H9 (cell line): ENCODE data around the gene BLOC1S3. TPM values are rescaled to one million over a fixed set of nuclear protein-coding genes. Genes with fewer than 3 reads are reported as not detected.

ENCODE experiments used
- DNase-seq: peaks from one replicate; pipeline ENCODE4 v3.0.0-alpha.2; 2017
- H2AFZ ChIP-seq: one replicate; pipeline ENCODE4 v1.6.1; 2013; ENCODE audit warnings: mild to moderate bottlenecking, low read length, control low read depth, moderate library complexity
- H2AK5ac ChIP-seq: 2 replicates; pipeline ENCODE4 v1.6.1; 2013; ENCODE audit warnings: low read length, control low read depth, mixed read lengths; ENCODE audit not compliant: insufficient read length
- H2BK120ac ChIP-seq: one replicate; pipeline ENCODE4 v1.6.1; 2013; ENCODE audit warnings: low read depth, mild to moderate bottlenecking, low read length, control low read depth, inconsistent platforms; ENCODE audit not compliant: poor library complexity, severe bottlenecking
- H2BK12ac ChIP-seq: 2 replicates; pipeline ENCODE4 v1.6.1; 2013; ENCODE audit warnings: low read length, control low read depth, mixed read lengths, low read depth; ENCODE audit not compliant: insufficient read length
- H2BK15ac ChIP-seq: 2 replicates; pipeline ENCODE4 v1.6.1; 2013; ENCODE audit warnings: low read depth, low read length, control low read depth
- H2BK20ac ChIP-seq: one replicate; pipeline ENCODE4 v1.6.1; 2013; ENCODE audit warnings: low read depth, mild to moderate bottlenecking, low read length, control low read depth, inconsistent platforms; ENCODE audit not compliant: poor library complexity, severe bottlenecking
- H2BK5ac ChIP-seq: 2 replicates; pipeline ENCODE4 v1.6.1; 2013; ENCODE audit warnings: low read length, control low read depth, mixed read lengths; ENCODE audit not compliant: insufficient read length
- H3K14ac ChIP-seq: 2 replicates; pipeline ENCODE4 v1.6.1; 2013; ENCODE audit warnings: low read length, control low read depth; ENCODE audit not compliant: insufficient read depth
- H3K18ac ChIP-seq: 2 replicates; pipeline ENCODE4 v1.6.1; 2013; ENCODE audit warnings: low read depth, mild to moderate bottlenecking, mixed read lengths, low read length, control low read depth; ENCODE audit not compliant: insufficient read length
- H3K23ac ChIP-seq: 2 replicates; pipeline ENCODE4 v1.6.1; 2013; ENCODE audit warnings: low read length, control low read depth, mixed read lengths, low read depth; ENCODE audit not compliant: insufficient read length
- H3K23me2 ChIP-seq: 2 replicates; pipeline ENCODE4 v1.6.1; 2013; ENCODE audit warnings: low read depth, mild to moderate bottlenecking, mixed read lengths, low read length, control low read depth; ENCODE audit not compliant: insufficient read length, poor library complexity, severe bottlenecking
- H3K27ac ChIP-seq: 2 replicates; pipeline ENCODE4 v1.5.1; 2013; ENCODE audit warnings: low read length, control low read depth, mixed read lengths, low read depth; ENCODE audit not compliant: insufficient read length
- H3K27me3 ChIP-seq: 2 replicates; pipeline ENCODE4 v1.6.1; 2013; ENCODE audit warnings: low read length, control low read depth, inconsistent platforms; ENCODE audit not compliant: insufficient read depth
- H3K4ac ChIP-seq: 2 replicates; pipeline ENCODE4 v1.6.1; 2013; ENCODE audit warnings: low read depth, mild to moderate bottlenecking, control low read depth, inconsistent platforms, low read length, moderate library complexity
- H3K4me1 ChIP-seq: 2 replicates; pipeline ENCODE4 v1.6.1; 2013; ENCODE audit warnings: low read length, control low read depth, inconsistent platforms; ENCODE audit not compliant: insufficient read depth
- H3K4me2 ChIP-seq: 2 replicates; pipeline ENCODE4 v1.6.1; 2013; ENCODE audit warnings: low read length, control low read depth, mixed read lengths; ENCODE audit not compliant: insufficient read length, insufficient read depth
- H3K56ac ChIP-seq: 2 replicates; pipeline ENCODE4 v1.6.1; 2013; ENCODE audit warnings: low read depth, mild to moderate bottlenecking, mixed read lengths, low read length, control low read depth; ENCODE audit not compliant: insufficient read length
- H3K79me1 ChIP-seq: 2 replicates; pipeline ENCODE4 v1.6.1; 2013; ENCODE audit warnings: low read depth, mild to moderate bottlenecking, moderate library complexity, low read length, control low read depth, inconsistent platforms; ENCODE audit not compliant: insufficient read depth, poor library complexity, severe bottlenecking
- H3K79me2 ChIP-seq: 2 replicates; pipeline ENCODE4 v1.6.1; 2013; ENCODE audit warnings: low read length, control low read depth, inconsistent platforms; ENCODE audit not compliant: insufficient read depth
- H3K9ac ChIP-seq: 2 replicates; pipeline ENCODE4 v1.6.1; 2013; ENCODE audit warnings: low read length, control low read depth, mixed read lengths; ENCODE audit not compliant: insufficient read length; ENCODE audit errors: extremely low read depth
- H3K9me3 ChIP-seq: one replicate; pipeline ENCODE4 v1.6.1; 2013; ENCODE audit warnings: low read depth, low read length, inconsistent platforms; ENCODE audit not compliant: control insufficient read depth
- H3T11ph ChIP-seq: one replicate; pipeline ENCODE4 v1.6.1; 2013; ENCODE audit warnings: mild to moderate bottlenecking, low read length, control low read depth, inconsistent platforms
- H4K20me1 ChIP-seq: one replicate; pipeline ENCODE4 v1.6.1; 2013; ENCODE audit not compliant: control insufficient read depth, insufficient read length, insufficient read depth
- H4K5ac ChIP-seq: 2 replicates; pipeline ENCODE4 v1.6.1; 2013; ENCODE audit warnings: low read depth, mild to moderate bottlenecking, mixed read lengths, low read length, control low read depth; ENCODE audit not compliant: insufficient read length
- H4K8ac ChIP-seq: replicated peaks from 2 replicates; pipeline ENCODE4 v1.6.1; 2013; ENCODE audit warnings: low read length, control low read depth, mixed read lengths, low read depth; ENCODE audit not compliant: insufficient read length
- H4K91ac ChIP-seq: 2 replicates; pipeline ENCODE4 v1.6.1; 2013; ENCODE audit warnings: low read depth, mild to moderate bottlenecking, moderate library complexity, mixed read lengths, low read length, control low read depth; ENCODE audit not compliant: insufficient read length
- H3K27ac Mint-ChIP-seq, 3 experiments: 2 replicates in 2 of 3; 3 replicates in 1 of 3; pipeline ENCODE4 v1.8.0; 2020 to 2021; ENCODE audit warnings: mixed read lengths in 3 of 3, mild to moderate bottlenecking in 1 of 3, moderate library complexity in 1 of 3
- H3K27me3 Mint-ChIP-seq: 2 replicates; pipeline ENCODE4 v1.8.0; 2021; ENCODE audit warnings: low read depth, mild to moderate bottlenecking, moderate library complexity, mixed read lengths
- H3K36me3 Mint-ChIP-seq, 3 experiments: 2 replicates in 2 of 3; 3 replicates in 1 of 3; pipeline ENCODE4 v1.8.0; 2020 to 2021; ENCODE audit warnings: low read depth in 3 of 3, mixed read lengths in 3 of 3; ENCODE audit not compliant: insufficient read depth in 1 of 3
- H3K4me1 Mint-ChIP-seq, 2 experiments: 2 replicates each; pipeline ENCODE4 v1.8.0; 2020; ENCODE audit warnings: mixed read lengths in 2 of 2
- H3K4me3 Mint-ChIP-seq, 2 experiments: 2 replicates in 1 of 2; 3 replicates in 1 of 2; pipeline ENCODE4 v1.8.0; 2020 to 2021; ENCODE audit warnings: mild to moderate bottlenecking in 2 of 2, mixed read lengths in 2 of 2, moderate library complexity in 1 of 2
- H3K9me3 Mint-ChIP-seq, 2 experiments: 2 replicates in 1 of 2; 3 replicates in 1 of 2; pipeline ENCODE4 v1.8.0; 2020; ENCODE audit warnings: mild to moderate bottlenecking in 2 of 2, mixed read lengths in 2 of 2, moderate library complexity in 1 of 2
- CTCF ChIP-seq: fragments of 200-600 bp; sonication (generic); conservative IDR thresholded peaks from 3 replicates; pipeline ENCODE4 v1.8.0; 2021; ENCODE audit warnings: antibody characterized with exemption, mild to moderate bottlenecking
- WGBS: extraction: QIAGEN DNeasy Blood & Tissue Kit; methylation state at CpG from one replicate; pipeline ENCODE4 v1.1.7; 2013; ENCODE audit warnings: missing lambda C conversion rate, low lambda C conversion rate, mixed read lengths; ENCODE audit not compliant: insufficient read length; ENCODE audit errors: extremely low coverage; 5-methylcytosine and 5-hydroxymethylcytosine counted together
- total RNA-seq: library from RNA; stranded (reverse); gene quantifications from 2 replicates; pipeline ENCODE4 v1.2.1, GENCODE V29; 2021

Gene BLOC1S3
- total RNA-seq, 1 experiment from 2014 or later, result 9.2 TPM

- H4K20me1 ChIP-seq, result no peaks in the 10 kb centered on the region
- H4K8ac ChIP-seq, result no peak overlapping the region
- H3K27me3 ChIP-seq, result no peaks in the 10 kb centered on the region
- H2AK5ac ChIP-seq, result no peak overlapping the region
- no peak overlapping the region for H3K56ac ChIP-seq
- H3K14ac ChIP-seq, result no peak overlapping the region
- no peaks in the 10 kb centered on the region; the same call in 1 of the 2 replicates for H3K4me1 ChIP-seq
- no peak overlapping the region for H3K4me3 Mint-ChIP-seq
- H3T11ph ChIP-seq, result no peak overlapping the region
- no CpG with 5 or more reads among the region's 8 CpGs for WGBS
- no peaks in the 10 kb centered on the region for H3K9me3 Mint-ChIP-seq
- no peak overlapping the region for H2BK15ac ChIP-seq
- H2BK5ac ChIP-seq, result no peak overlapping the region
- DNase-seq, result no peak
- no peak overlapping the region for H2BK12ac ChIP-seq
- H3K23ac ChIP-seq, result no peak overlapping the region
- H2BK20ac ChIP-seq, result no peak overlapping the region
- no peaks in the 10 kb centered on the region; a peak in 2 of 7 replicates for H3K36me3 Mint-ChIP-seq
- H3K4me1 Mint-ChIP-seq, result peaks cover 43 to 46% of the 10 kb centered on the region in 2 experiments
- no peaks in the 10 kb centered on the region for H3K79me1 ChIP-seq
- no peak overlapping the region for H3K27ac ChIP-seq
- no peak overlapping the region for H4K91ac ChIP-seq
- H2AFZ ChIP-seq, result no peak overlapping the region
- no peaks in the 10 kb centered on the region; the same call in 1 of the 2 replicates for H3K79me2 ChIP-seq
- H3K18ac ChIP-seq, result no peak overlapping the region
- no peaks in the 10 kb centered on the region for H3K27me3 Mint-ChIP-seq
- no peak overlapping the region for H3K9ac ChIP-seq
- H2BK120ac ChIP-seq, result no peak overlapping the region
- peak overlapping the region in 1 of 3 experiments; percentile 91; a peak in 2 of 7 replicates for H3K27ac Mint-ChIP-seq
- no peak overlapping the region for H3K4me2 ChIP-seq
- no peak overlapping the region for H3K4ac ChIP-seq
- no peak for TF ChIP-seq CTCF
- H3K23me2 ChIP-seq, result peaks cover 4% of the 10 kb centered on the region
- no peak overlapping the region for H4K5ac ChIP-seq
- H3K9me3 ChIP-seq, result no peaks in the 10 kb centered on the region
Observed at GRCh38 chr19:45133661-45134060, 44.9 kb upstream of the BLOC1S3 start.
